OCI-LY7 (cell line): ENCODE data around the gene AFG1L. TPM values are rescaled to one million over a fixed set of nuclear protein-coding genes. Genes with fewer than 3 reads are reported as not detected.

Source experiments
- BruUV-seq: library from RNA; stranded (reverse); fragments of 400-500 nt; replicated peaks from 2 replicates; lab custom pipeline; 2021; lab: Mats Ljungman, UMichigan
- CTCF ChIA-PET: fragments of 300-600 bp; sonication (Branson Sonifier 250); formaldehyde crosslinking; loops from one replicate; lab custom pipeline; 2022; ENCODE audit warnings: antibody characterized with exemption; ENCODE audit not compliant: unreplicated experiment; lab: Charles Lee
- POLR2A ChIA-PET: fragments of 300-600 bp; sonication (Branson Sonifier 250); formaldehyde crosslinking; loops from one replicate; lab custom pipeline; 2022; ENCODE audit warnings: antibody characterized with exemption; lab: Charles Lee
- DNase-seq: peaks from one replicate; pipeline ENCODE4 v3.0.0-alpha.2; 2015; ENCODE audit warnings: low spot score
- H2AFZ ChIP-seq: fragments of 200-600 bp; sonication (generic), shearing (Covaris generic); 2 replicates; pipeline ENCODE4 v1.6.1; 2014; ENCODE audit warnings: mild to moderate bottlenecking, antibody characterized with exemption, low read length, moderate library complexity
- H3K27ac ChIP-seq: fragments of 200-600 bp; sonication (generic); 2 replicates; pipeline ENCODE4 v1.5.1; 2014; ENCODE audit warnings: mixed run types, low read depth, mild to moderate bottlenecking, moderate library complexity, low read length, inconsistent platforms; ENCODE audit not compliant: poor library complexity, severe bottlenecking
- H3K36me3 ChIP-seq: fragments of 200-600 bp; sonication (generic); 2 replicates; pipeline ENCODE4 v1.6.1; 2014; ENCODE audit warnings: mild to moderate bottlenecking, antibody characterized with exemption, low read length, moderate library complexity, mixed read lengths; ENCODE audit not compliant: insufficient read depth
- H3K4me1 ChIP-seq: fragments of 200-600 bp; sonication (generic); 2 replicates; pipeline ENCODE4 v1.5.1; 2014; ENCODE audit warnings: mild to moderate bottlenecking, low read length; ENCODE audit not compliant: insufficient read depth, poor library complexity, severe bottlenecking
- H3K4me2 ChIP-seq: fragments of 200-600 bp; sonication (generic); 2 replicates; pipeline ENCODE4 v1.6.1; 2014; ENCODE audit warnings: mild to moderate bottlenecking, low read length
- H3K4me3 ChIP-seq: fragments of 200-600 bp; sonication (generic); 2 replicates; pipeline ENCODE4 v1.5.1; 2014; ENCODE audit warnings: mild to moderate bottlenecking, low read depth, low read length; ENCODE audit not compliant: poor library complexity, severe bottlenecking
- H3K79me2 ChIP-seq: fragments of 200-600 bp; sonication (generic); 2 replicates; pipeline ENCODE4 v1.6.1; 2016; ENCODE audit warnings: low read depth, mild to moderate bottlenecking, low read length, moderate library complexity, mixed read lengths; ENCODE audit not compliant: insufficient read depth
- H3K9me2 ChIP-seq: fragments of 200-600 bp; sonication (generic); 2 replicates; pipeline ENCODE4 v1.6.1; 2016; ENCODE audit warnings: mild to moderate bottlenecking, low read length, mixed read lengths; ENCODE audit not compliant: insufficient read depth
- H3K9me3 ChIP-seq: fragments of 200-600 bp; sonication (generic); 2 replicates; pipeline ENCODE4 v1.6.1; 2014; ENCODE audit warnings: mild to moderate bottlenecking, mixed run types, low read length, mixed read lengths
- H4K20me1 ChIP-seq: fragments of 200-600 bp; sonication (generic); 2 replicates; pipeline ENCODE4 v1.6.1; 2014; ENCODE audit warnings: mild to moderate bottlenecking, antibody characterized with exemption, low read length, moderate library complexity, mixed read lengths; ENCODE audit not compliant: insufficient read depth
- EZH2phosphoT487 ChIP-seq: fragments of 200-600 bp; sonication (generic); IDR thresholded peaks from 2 replicates; pipeline ENCODE4 v1.6.1; 2018; ENCODE audit warnings: low read depth, borderline replicate concordance, mild to moderate bottlenecking, mixed run types, antibody characterized with exemption, low read length, moderate library complexity, mixed read lengths
- intact Hi-C: fragments of 100-400 bp; cut with micrococcal nuclease; formaldehyde crosslinking; loops from one replicate; pipeline ENCODE4 v1.10.0; 2022; ENCODE audit not compliant: unreplicated experiment
- total RNA-seq, 2 experiments: library from RNA; depleted of rRNA in 1 of 2; stranded (reverse); fragments of >200 nt in 1 of 2; shearing (Covaris generic) in 1 of 2; gene quantifications; 2 replicates each; pipeline ENCODE4 v1.2.3, GENCODE V29; 2014 to 2022
- TF ChIP-seq, protein P1 (sequence below): fragments of 200-600 bp; sonication (generic); conservative IDR thresholded peaks from 2 replicates; pipeline ENCODE4 v1.5.1; 2014; ENCODE audit warnings: mild to moderate bottlenecking, antibody characterized with exemption, low read length, moderate library complexity, mixed read lengths

Gene AFG1L
- total RNA-seq, 2 experiments from 2014 or later = 8.9 to 9.0 TPM

DNA sequence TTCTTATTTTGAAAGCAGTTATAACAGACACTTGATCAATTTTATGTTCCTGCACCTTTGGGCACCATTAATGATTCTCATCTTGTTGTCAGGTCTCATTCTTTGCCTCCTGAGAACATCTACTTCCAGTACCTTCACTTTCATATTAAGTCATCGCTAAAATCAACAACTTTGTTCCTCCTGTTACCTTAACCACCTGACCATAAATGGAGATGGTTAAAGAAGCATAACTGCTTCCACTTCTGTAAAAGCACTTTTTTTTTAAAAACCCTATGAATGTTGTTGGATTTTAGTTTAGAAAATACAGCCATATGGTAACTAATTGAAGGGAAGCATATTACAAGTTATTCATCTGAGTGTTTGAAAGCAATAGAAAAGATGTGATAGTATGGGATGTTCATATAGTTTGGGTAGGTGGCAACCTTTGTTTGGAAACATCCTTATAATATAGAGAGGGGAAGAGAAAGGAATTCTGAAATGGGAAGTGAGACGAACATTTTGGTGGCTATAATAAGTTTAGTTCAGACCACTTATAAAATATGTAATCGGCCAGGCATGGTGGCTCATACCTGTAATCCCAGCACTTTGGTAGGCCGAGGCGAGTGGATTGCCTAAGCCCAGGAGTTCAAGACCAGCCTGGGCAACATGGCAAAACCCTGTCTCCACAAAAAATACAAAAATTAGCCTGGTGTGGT is 53.9 kb downstream of the AFG1L start:
- no peak overlapping the region for H2AFZ ChIP-seq
- no peaks in the 10 kb centered on the region for H3K4me1 ChIP-seq
- H3K4me3 ChIP-seq = no peak overlapping the region
- no peaks in the 10 kb centered on the region for H3K9me2 ChIP-seq
- CTCF ChIA-PET = no interaction called here
- DNase-seq = no peak
- no TSS peak for BruUV-seq
- POLR2A ChIA-PET = no interaction called here
- intact Hi-C loops = no loop called here
- H3K9me3 ChIP-seq = no peaks in the 10 kb centered on the region
- no peaks in the 10 kb centered on the region for H4K20me1 ChIP-seq
- H3K4me2 ChIP-seq = no peak overlapping the region
- H3K79me2 ChIP-seq = no peaks in the 10 kb centered on the region
- no peaks in the 10 kb centered on the region for H3K36me3 ChIP-seq
- TF ChIP-seq, protein P1, sequence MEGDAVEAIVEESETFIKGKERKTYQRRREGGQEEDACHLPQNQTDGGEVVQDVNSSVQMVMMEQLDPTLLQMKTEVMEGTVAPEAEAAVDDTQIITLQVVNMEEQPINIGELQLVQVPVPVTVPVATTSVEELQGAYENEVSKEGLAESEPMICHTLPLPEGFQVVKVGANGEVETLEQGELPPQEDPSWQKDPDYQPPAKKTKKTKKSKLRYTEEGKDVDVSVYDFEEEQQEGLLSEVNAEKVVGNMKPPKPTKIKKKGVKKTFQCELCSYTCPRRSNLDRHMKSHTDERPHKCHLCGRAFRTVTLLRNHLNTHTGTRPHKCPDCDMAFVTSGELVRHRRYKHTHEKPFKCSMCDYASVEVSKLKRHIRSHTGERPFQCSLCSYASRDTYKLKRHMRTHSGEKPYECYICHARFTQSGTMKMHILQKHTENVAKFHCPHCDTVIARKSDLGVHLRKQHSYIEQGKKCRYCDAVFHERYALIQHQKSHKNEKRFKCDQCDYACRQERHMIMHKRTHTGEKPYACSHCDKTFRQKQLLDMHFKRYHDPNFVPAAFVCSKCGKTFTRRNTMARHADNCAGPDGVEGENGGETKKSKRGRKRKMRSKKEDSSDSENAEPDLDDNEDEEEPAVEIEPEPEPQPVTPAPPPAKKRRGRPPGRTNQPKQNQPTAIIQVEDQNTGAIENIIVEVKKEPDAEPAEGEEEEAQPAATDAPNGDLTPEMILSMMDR = no peak
- TF ChIP-seq EZH2phosphoT487 = no peak
- no peak overlapping the region for H3K27ac ChIP-seq

DNA sequence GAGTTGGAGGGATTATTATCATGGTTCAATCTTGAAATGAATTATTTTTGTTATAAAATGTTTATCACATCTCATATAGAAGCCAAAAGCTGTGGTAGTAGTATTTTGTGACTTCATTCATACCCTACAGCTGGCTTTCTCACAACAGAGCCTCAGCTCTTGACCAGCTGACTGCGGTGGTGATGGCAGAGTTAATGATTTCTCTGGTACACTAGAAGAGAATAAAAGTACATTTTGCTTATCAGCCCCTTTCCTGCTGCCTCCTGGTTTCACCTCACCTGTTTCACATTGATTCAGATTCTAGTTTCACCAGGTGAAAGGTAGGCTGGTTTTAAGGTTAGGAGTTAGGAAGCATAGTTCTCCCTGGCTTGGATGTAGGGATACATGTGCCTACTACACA is 55.7 kb downstream of the AFG1L start:
- Histone ChIP-seq H3K4me3 (no peak overlapping the region), H3K4me2 (no peak overlapping the region), H3K9me2 (no peaks in the 10 kb centered on the region), H3K36me3 (no peaks in the 10 kb centered on the region), H3K4me1 (no peaks in the 10 kb centered on the region), H2AFZ (no peak overlapping the region), H3K27ac (no peak overlapping the region), H4K20me1 (no peaks in the 10 kb centered on the region), H3K9me3 (no peaks in the 10 kb centered on the region), H3K79me2 (no peaks in the 10 kb centered on the region)
- no peak for DNase-seq
- intact Hi-C loops = no loop called here
- no peak for TF ChIP-seq EZH2phosphoT487
- TF ChIP-seq, protein P1 = no peak
- ChIA-PET CTCF (no interaction called here), POLR2A (interaction anchor here (1.3 kb wide), 1 partner anchor 13 kb away, joined by 3 read pairs; no protein-coding TSS in a partner anchor)
- no TSS peak for BruUV-seq

DNA sequence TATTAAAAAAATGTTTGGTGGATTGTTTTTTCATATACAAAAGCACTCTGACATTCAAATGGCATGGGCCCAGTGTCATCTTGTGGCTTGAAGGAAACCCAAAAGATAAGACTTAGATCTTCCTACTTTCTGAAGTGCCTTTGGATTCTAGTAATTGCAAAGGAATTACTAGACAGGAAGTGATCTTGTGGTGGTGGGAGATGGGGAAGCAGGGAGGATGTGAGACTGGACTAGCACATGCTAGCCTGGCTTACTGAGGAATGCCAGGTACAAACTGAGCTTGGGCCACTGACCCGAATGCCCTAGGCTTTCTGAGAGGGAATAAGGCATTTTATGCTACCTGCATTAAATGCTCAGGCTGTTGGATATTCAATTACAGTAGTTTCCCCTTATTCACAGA is 59.0 kb downstream of the AFG1L start:
- POLR2A ChIA-PET = no interaction called here
- H3K9me2 ChIP-seq = no peaks in the 10 kb centered on the region
- H3K36me3 ChIP-seq = no peaks in the 10 kb centered on the region
- H4K20me1 ChIP-seq = no peaks in the 10 kb centered on the region
- no peak overlapping the region for H2AFZ ChIP-seq
- no peaks in the 10 kb centered on the region for H3K4me1 ChIP-seq
- TF ChIP-seq EZH2phosphoT487 = no peak
- TF ChIP-seq, protein P1 = no peak
- H3K9me3 ChIP-seq = no peaks in the 10 kb centered on the region
- no peaks in the 10 kb centered on the region for H3K79me2 ChIP-seq
- CTCF ChIA-PET = no interaction called here
- intact Hi-C loops = no loop called here
- no peak overlapping the region for H3K27ac ChIP-seq
- DNase-seq = no peak
- no peak overlapping the region for H3K4me2 ChIP-seq
- no peak overlapping the region for H3K4me3 ChIP-seq
- BruUV-seq = no TSS peak
